VCaP (cell line): Measurements from ENCODE around the gene DAPK3.
"Not testable (repeated sequence)": the region's sequence is repeated elsewhere in the genome, so short reads cannot be mapped to it uniquely, and the experiment has no call there.

Experiments used
- H3K27ac ChIP-seq: fragments of 450-650 bp; 2 replicates; pipeline ENCODE4 v1.5.1; 2017
- TF ChIP-seq, protein P1 (sequence below): fragments of 450-650 bp; conservative IDR thresholded peaks from 2 replicates; pipeline ENCODE4 v1.5.1; 2017; ENCODE audit warnings: mild to moderate bottlenecking, moderate library complexity

Gene DAPK3

DNA sequence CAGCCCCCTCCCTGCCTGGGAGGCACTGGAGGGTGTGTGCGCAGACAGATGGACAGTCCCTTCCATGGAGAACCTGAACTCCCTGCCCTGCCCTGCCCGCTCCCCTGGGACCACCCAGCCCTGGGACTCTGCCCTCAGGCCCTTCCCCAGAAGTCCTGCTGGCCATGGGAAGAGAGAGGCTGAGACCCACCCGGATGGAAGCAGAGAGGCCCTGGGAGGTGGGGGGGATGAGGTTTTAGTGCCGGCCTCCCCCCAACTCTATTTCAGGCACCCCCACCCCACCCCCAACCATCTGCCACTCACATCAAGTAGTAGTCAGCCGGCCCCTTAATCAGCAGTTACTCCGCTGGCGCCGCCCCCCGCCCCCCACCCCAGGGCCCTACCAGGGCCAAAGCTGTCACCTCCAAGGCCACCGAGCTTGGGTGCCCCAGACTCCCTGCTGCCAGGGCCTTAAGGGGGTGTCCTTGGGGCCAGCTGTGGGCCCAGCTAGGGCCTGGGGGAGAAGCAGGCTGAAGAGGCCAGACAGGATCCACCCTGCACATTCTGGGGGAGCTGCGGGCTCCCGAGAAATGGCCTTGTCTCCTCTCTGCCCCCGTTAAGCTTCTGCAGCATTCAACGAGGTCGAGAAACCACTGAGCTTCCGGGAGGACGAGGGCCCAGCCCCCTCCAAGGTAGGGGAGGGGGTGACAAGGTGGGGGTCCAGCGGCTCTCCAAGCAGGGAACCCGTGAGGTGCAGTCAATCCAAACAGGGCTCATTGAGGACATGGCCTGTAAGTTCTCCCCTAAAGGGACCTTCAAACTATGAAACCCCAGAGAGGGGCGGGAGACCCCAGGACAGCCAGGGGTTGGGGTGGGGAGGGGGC lies 20.7 kb downstream of the DAPK3 start:
- TF ChIP-seq, protein P1, sequence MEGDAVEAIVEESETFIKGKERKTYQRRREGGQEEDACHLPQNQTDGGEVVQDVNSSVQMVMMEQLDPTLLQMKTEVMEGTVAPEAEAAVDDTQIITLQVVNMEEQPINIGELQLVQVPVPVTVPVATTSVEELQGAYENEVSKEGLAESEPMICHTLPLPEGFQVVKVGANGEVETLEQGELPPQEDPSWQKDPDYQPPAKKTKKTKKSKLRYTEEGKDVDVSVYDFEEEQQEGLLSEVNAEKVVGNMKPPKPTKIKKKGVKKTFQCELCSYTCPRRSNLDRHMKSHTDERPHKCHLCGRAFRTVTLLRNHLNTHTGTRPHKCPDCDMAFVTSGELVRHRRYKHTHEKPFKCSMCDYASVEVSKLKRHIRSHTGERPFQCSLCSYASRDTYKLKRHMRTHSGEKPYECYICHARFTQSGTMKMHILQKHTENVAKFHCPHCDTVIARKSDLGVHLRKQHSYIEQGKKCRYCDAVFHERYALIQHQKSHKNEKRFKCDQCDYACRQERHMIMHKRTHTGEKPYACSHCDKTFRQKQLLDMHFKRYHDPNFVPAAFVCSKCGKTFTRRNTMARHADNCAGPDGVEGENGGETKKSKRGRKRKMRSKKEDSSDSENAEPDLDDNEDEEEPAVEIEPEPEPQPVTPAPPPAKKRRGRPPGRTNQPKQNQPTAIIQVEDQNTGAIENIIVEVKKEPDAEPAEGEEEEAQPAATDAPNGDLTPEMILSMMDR = no peak
- no peak overlapping the region for H3K27ac ChIP-seq

GRCh38 chr19:3949294-3949693 lies 21.6 kb downstream of the DAPK3 start:
- TF ChIP-seq, protein P1 = no peak
- H3K27ac ChIP-seq = no peak overlapping the region

DNA sequence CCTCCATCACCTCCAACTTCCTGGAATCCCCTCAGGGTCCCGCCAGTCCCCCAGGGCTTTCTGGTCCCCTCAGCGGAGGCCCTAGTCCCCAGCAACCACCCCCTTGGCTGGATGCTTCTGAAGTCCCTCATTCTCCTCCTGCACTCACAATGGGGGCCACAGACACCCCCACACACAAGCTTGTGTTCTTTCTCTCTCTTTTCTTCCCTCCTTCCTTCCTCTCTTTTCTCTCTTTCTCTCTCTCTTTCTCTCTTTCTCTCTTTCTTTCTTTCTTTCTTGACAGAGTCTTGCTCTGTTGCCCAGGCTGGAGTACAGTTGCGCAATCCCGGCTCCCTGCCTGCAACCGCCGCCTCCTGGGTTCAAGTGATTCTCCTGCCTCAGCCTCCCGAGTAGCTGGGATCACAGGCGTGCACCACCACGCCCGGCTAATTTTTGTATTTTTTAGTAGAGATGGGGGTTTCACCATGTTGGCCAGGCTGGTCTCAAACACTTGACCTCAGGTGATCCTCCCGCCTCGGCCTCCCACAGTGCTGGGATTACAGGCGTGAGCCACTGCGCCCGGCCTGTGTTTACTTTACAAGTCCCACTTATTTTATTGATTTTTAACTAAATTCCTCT lies 23.5 kb downstream of the DAPK3 start:
- H3K27ac ChIP-seq = not testable (repeated sequence)

GRCh38 chr19:3945838-3946237 lies 25.1 kb downstream of the DAPK3 start:
- TF ChIP-seq, protein P1 = no peak
- no peak overlapping the region for H3K27ac ChIP-seq

GRCh38 chr19:3944018-3944721 lies 26.7 kb downstream of the DAPK3 start:
- no peak overlapping the region for H3K27ac ChIP-seq
- TF ChIP-seq, protein P1 = no peak

- no peak overlapping the region for H3K27ac ChIP-seq
- TF ChIP-seq, protein P1 = no peak
Observed at GRCh38 chr19:3942790-3943409, 28.0 kb downstream of the DAPK3 start.

- H3K27ac ChIP-seq = not testable (repeated sequence)
Observed at GRCh38 chr19:3938300-3938950, 32.5 kb downstream of the DAPK3 start.
